K562 (cell line): ENCODE data around the gene CYB5D1. TPM values are rescaled to one million over a fixed set of nuclear protein-coding genes. Genes with fewer than 3 reads are reported as not detected.
A peak's percentile ranks its signal among the peaks of the same experiment; 100 is the strongest.

Experiments used
- ATF1 ChIP-seq, 2 experiments: fragments of 450-650 bp in 1 of 2; IDR thresholded peaks; 2 replicates each; pipeline ENCODE4 v1.6.1; 2016; ENCODE audit warnings: missing compliant biosample characterization in 1 of 2, missing genetic modification characterization in 1 of 2
- BRD9 ChIP-seq: fragments of 450-650 bp; IDR thresholded peaks from 2 replicates; pipeline ENCODE4 v1.6.1; 2018; ENCODE audit warnings: low read depth; ENCODE audit not compliant: partially characterized antibody
- CEBPG ChIP-seq, 3 experiments: fragments of 200-800 bp in 1 of 3; sonication (Bioruptor generic) in 1 of 3; sonication (generic) in 1 of 3; formaldehyde crosslinking in 1 of 3; IDR thresholded peaks in 2 of 3; conservative IDR thresholded peaks in 1 of 3; 2 replicates each; pipeline versions ENCODE4 v1.6.1 to v1.8.0; 2016 to 2022; ENCODE audit warnings: missing compliant biosample characterization in 2 of 3, missing genetic modification characterization in 2 of 3, mild to moderate bottlenecking in 1 of 3, missing genetic modification reagents in 1 of 3
- CREB3 ChIP-seq: fragments of 450-650 bp; conservative IDR thresholded peaks from 2 replicates; pipeline ENCODE4 v1.6.1; 2016; ENCODE audit warnings: missing genetic modification characterization, low read depth, mild to moderate bottlenecking, missing compliant biosample characterization, moderate library complexity
- HSF4 ChIP-seq: fragments of 250-450 bp; sonication (Bioruptor Pico); IDR thresholded peaks from 2 replicates; pipeline ENCODE4 v2.1.2; 2022; ENCODE audit warnings: mild to moderate bottlenecking, moderate library complexity, borderline replicate concordance
- LARP7 ChIP-seq: fragments of 450-650 bp; IDR thresholded peaks from 2 replicates; pipeline ENCODE4 v1.6.1; 2016
- NONO ChIP-seq, 2 experiments: fragments of 200-400 bp in 1 of 2; fragments of 450-650 bp in 1 of 2; formaldehyde crosslinking in 1 of 2; IDR thresholded peaks; 2 replicates each; pipeline ENCODE4 v1.6.1; 2017; ENCODE audit warnings: low read depth in 2 of 2, mild to moderate bottlenecking in 2 of 2, moderate library complexity in 2 of 2, low read length in 1 of 2
- NR4A1 ChIP-seq, 2 experiments: fragments of 250-450 bp in 1 of 2; fragments of 450-650 bp in 1 of 2; sonication (Bioruptor Pico) in 1 of 2; IDR thresholded peaks; 2 replicates each; pipeline versions ENCODE4 v1.4.0 to v1.6.1; 2016 to 2020; ENCODE audit warnings: mild to moderate bottlenecking in 2 of 2, missing compliant biosample characterization in 1 of 2, missing genetic modification characterization in 1 of 2, moderate library complexity in 1 of 2
- RBM25 ChIP-seq: fragments of 200-400 bp; formaldehyde crosslinking; IDR thresholded peaks from 2 replicates; pipeline ENCODE4 v1.6.1; 2018; ENCODE audit warnings: low read length, low read depth, moderate library complexity; ENCODE audit not compliant: severe bottlenecking
- SIRT6 ChIP-seq: IDR thresholded peaks from one replicate; pipeline ENCODE4 v1.6.1; 2012; ENCODE audit warnings: low read depth, mild to moderate bottlenecking, control low read depth, inconsistent platforms, low read length, moderate library complexity
- TCFL5 ChIP-seq: fragments of 250-450 bp; sonication (Bioruptor Pico); conservative IDR thresholded peaks from 2 replicates; pipeline ENCODE4 v1.6.1; 2021; ENCODE audit warnings: mild to moderate bottlenecking, moderate library complexity, matching md5 sums
- THRB ChIP-seq: fragments of 450-650 bp; formaldehyde crosslinking; conservative IDR thresholded peaks from 2 replicates; pipeline ENCODE4 v1.4.0; 2022; ENCODE audit warnings: mild to moderate bottlenecking, missing genetic modification characterization
- ZNF77 ChIP-seq: fragments of 250-450 bp; sonication (Bioruptor Pico); IDR thresholded peaks from 2 replicates; pipeline ENCODE4 v1.5.0; 2020
- polyA plus RNA-seq, 8 experiments: library from polyadenylated mRNA; depleted of rRNA in 4 of 8; stranded (reverse) in 5 of 8; unstranded in 3 of 8; fragments of >200 nt; fragmentation: Nextera tagmentation in 2 of 8; fragmentation: Illumina TruSeq in 1 of 8; extraction: Ambion mirVana in 2 of 8; extraction: Trizol in 1 of 8; gene quantifications; 2 replicates each; pipeline versions ENCODE4 v1.2.1 to v1.2.3, GENCODE V29; 2011 to 2014; ENCODE audit warnings: inconsistent platforms in 1 of 8, missing spikeins in 1 of 8
- total RNA-seq, 7 experiments: library from RNA; depleted of rRNA in 6 of 7; stranded (reverse); fragments of >200 nt in 6 of 7; fragmentation: Illumina TruSeq in 2 of 7; extraction: Trizol in 2 of 7; gene quantifications; 2 replicates each; pipeline versions ENCODE4 v1.2.1 to v1.2.3, GENCODE V29; 2011 to 2021; ENCODE audit warnings: low replicate concordance in 1 of 7
- TF ChIP-seq, protein P1 (sequence below): sonication (generic); formaldehyde crosslinking; IDR thresholded peaks from 2 replicates; pipeline ENCODE4 v1.8.1; 2023; ENCODE audit warnings: mild to moderate bottlenecking, missing genetic modification reagents
- TF ChIP-seq, protein P2 (sequence below): sonication (generic); formaldehyde crosslinking; IDR thresholded peaks from 2 replicates; pipeline ENCODE4 v1.8.0; 2022; ENCODE audit warnings: mild to moderate bottlenecking, missing genetic modification reagents
- TF ChIP-seq, protein P3 (sequence below), 2 experiments: IDR thresholded peaks; 2 replicates each; pipeline ENCODE4 v1.6.1; 2011; ENCODE audit warnings: borderline replicate concordance in 1 of 2, control low read depth in 1 of 2, low read depth in 1 of 2, low read length in 1 of 2, mild to moderate bottlenecking in 1 of 2, mixed read lengths in 1 of 2, moderate library complexity in 1 of 2; ENCODE audit not compliant: insufficient read depth in 1 of 2, insufficient read length in 1 of 2, poor library complexity in 1 of 2, severe bottlenecking in 1 of 2; ENCODE audit errors: extremely low read depth in 1 of 2

The CYB5D1 gene
- total and polyA plus RNA-seq, 9 of the 15 experiments (the other 6 are each of a cell fraction or from before 2014, with no cell fraction given), result 2.4 to 7.9 (median 5.7) TPM

- TF ChIP-seq, protein P1, sequence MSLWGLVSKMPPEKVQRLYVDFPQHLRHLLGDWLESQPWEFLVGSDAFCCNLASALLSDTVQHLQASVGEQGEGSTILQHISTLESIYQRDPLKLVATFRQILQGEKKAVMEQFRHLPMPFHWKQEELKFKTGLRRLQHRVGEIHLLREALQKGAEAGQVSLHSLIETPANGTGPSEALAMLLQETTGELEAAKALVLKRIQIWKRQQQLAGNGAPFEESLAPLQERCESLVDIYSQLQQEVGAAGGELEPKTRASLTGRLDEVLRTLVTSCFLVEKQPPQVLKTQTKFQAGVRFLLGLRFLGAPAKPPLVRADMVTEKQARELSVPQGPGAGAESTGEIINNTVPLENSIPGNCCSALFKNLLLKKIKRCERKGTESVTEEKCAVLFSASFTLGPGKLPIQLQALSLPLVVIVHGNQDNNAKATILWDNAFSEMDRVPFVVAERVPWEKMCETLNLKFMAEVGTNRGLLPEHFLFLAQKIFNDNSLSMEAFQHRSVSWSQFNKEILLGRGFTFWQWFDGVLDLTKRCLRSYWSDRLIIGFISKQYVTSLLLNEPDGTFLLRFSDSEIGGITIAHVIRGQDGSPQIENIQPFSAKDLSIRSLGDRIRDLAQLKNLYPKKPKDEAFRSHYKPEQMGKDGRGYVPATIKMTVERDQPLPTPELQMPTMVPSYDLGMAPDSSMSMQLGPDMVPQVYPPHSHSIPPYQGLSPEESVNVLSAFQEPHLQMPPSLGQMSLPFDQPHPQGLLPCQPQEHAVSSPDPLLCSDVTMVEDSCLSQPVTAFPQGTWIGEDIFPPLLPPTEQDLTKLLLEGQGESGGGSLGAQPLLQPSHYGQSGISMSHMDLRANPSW (CRISPR knock-in tag), result no peak
- TF ChIP-seq LARP7 (no peak), BRD9 (peak; percentile 92), CEBPG (CRISPR knock-in tag; IDR thresholded peaks at IDR 0.05) (peak; percentile 100), CEBPG (tag; conservative IDR thresholded peaks at IDR 0.05 in 1 of 2, IDR thresholded peaks at IDR 0.05 in 1 of 2) (peak; percentile 91 to 99), ZNF77 (no peak), NONO (IDR thresholded peaks at IDR 0.05; ENCODE audit: low read depth in 2 of 2, low read length in 1 of 2) (no peak), ATF1 (CRISPR knock-in tag; IDR thresholded peaks at IDR 0.05) (no peak), ATF1 (tag; IDR thresholded peaks at IDR 0.05) (no peak; the same call in 1 of the 2 replicates), HSF4 (CRISPR knock-in tag) (no peak), TCFL5 (CRISPR knock-in tag) (no peak), SIRT6 (no peak), CREB3 (tag) (no peak), RBM25 (no peak), NR4A1 (CRISPR knock-in tag; IDR thresholded peaks at IDR 0.05) (no peak), NR4A1 (tag; IDR thresholded peaks at IDR 0.05) (no peak), THRB (CRISPR knock-in tag) (peak; percentile 93)
- TF ChIP-seq, protein P2, sequence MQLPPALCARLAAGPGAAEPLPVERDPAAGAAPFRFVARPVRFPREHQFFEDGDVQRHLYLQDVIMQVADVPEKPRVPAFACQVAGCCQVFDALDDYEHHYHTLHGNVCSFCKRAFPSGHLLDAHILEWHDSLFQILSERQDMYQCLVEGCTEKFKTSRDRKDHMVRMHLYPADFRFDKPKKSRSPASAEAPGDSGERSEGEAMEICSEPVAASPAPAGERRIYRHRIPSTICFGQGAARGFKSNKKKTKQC (CRISPR knock-in tag), result no peak
- TF ChIP-seq, protein P3, sequence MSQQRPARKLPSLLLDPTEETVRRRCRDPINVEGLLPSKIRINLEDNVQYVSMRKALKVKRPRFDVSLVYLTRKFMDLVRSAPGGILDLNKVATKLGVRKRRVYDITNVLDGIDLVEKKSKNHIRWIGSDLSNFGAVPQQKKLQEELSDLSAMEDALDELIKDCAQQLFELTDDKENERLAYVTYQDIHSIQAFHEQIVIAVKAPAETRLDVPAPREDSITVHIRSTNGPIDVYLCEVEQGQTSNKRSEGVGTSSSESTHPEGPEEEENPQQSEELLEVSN (IDR thresholded peaks at IDR 0.05; ENCODE audit: borderline replicate concordance in 1 of 2, extremely low read depth in 1 of 2, insufficient read depth in 1 of 2, insufficient read length in 1 of 2, low read depth in 1 of 2, low read length in 1 of 2, poor library complexity in 1 of 2, severe bottlenecking in 1 of 2), result no peak
These were observed 19.4 kb upstream of the CYB5D1 start (continued) for GRCh38 chr17:7838090-7839075.
